Activated CD4-positive, alpha-beta T cell treated with anti-CD3 and anti-CD28 coated beads, Interleukin-2, amount 10 ng/mL, durations not matched to agents 24 days and 14 days (primary cell): ENCODE results near the gene SMARCA5. TPM values are rescaled to one million over a fixed set of nuclear protein-coding genes. Genes with fewer than 3 reads are reported as not detected.

Source experiments
- DNase-seq: peaks from one replicate; pipeline ENCODE4 v3.0.0; 2022
- H3K27ac Mint-ChIP-seq: one replicate; pipeline ENCODE4 v1.8.0; 2022; ENCODE audit warnings: mild to moderate bottlenecking, mixed read lengths
- H3K27me3 Mint-ChIP-seq: one replicate; pipeline ENCODE4 v1.8.0; 2022; ENCODE audit warnings: mixed read lengths
- H3K36me3 Mint-ChIP-seq: one replicate; pipeline ENCODE4 v1.8.0; 2022; ENCODE audit warnings: low read depth, mild to moderate bottlenecking, mixed read lengths
- H3K4me1 Mint-ChIP-seq: one replicate; pipeline ENCODE4 v1.8.0; 2021; ENCODE audit warnings: mixed read lengths
- H3K4me3 Mint-ChIP-seq: one replicate; pipeline ENCODE4 v1.8.0; 2022; ENCODE audit warnings: mild to moderate bottlenecking, moderate library complexity, mixed read lengths
- H3K9me3 Mint-ChIP-seq: one replicate; pipeline ENCODE4 v1.8.0; 2021; ENCODE audit warnings: mixed read lengths
- intact Hi-C: fragments of 100-400 bp; cut with micrococcal nuclease; formaldehyde crosslinking; loops from one replicate; pipeline ENCODE4 v1.15.1; 2023
- total RNA-seq: library from RNA; stranded (reverse); gene quantifications from 2 replicates; pipeline ENCODE4 v1.2.3, GENCODE V29; 2022

SMARCA5 gene
- total RNA-seq, result 59.0 and 60.6 TPM in 2 replicates

- H3K27me3 Mint-ChIP-seq, result peaks cover 14% of the 10 kb centered on the region
- H3K27ac Mint-ChIP-seq, result peak within 1 kb of the TSS; percentile 97
- H3K4me3 Mint-ChIP-seq, result peak within 1 kb of the TSS; percentile 100
- peaks cover 26% of the 10 kb centered on the region for H3K36me3 Mint-ChIP-seq
- peaks cover 25% of the 10 kb centered on the region for H3K4me1 Mint-ChIP-seq
- no peaks in the 10 kb centered on the region for H3K9me3 Mint-ChIP-seq
- intact Hi-C loops, result loop anchor here (1.0 to 10.0 kb wide), 8 partner anchors 45 to 1971 kb away; partner anchors contain the start of genes ABCE1, ANAPC10, GAB1 and INPP4B
- peak; percentile 98 for DNase-seq
Observed at GRCh38 chr4:143513314-143514168, at the start of gene SMARCA5. TSS of gene SMARCA5 (plus strand) at chr4:143513702. CDS start at chr4:143513925, 223 bp downstream.

- DNase-seq, result no peak
- Mint-ChIP-seq H3K4me1 (no peaks in the 10 kb centered on the region), H3K9me3 (no peaks in the 10 kb centered on the region), H3K4me3 (no peak overlapping the region), H3K27ac (no peak overlapping the region), H3K36me3 (no peaks in the 10 kb centered on the region), H3K27me3 (peaks cover 3% of the 10 kb centered on the region)
- intact Hi-C loops, result no loop called here
Observed at GRCh38 chr4:143473334-143474126, 40.0 kb upstream of the SMARCA5 start.

GRCh38 chr4:143477487-143477886 lies 36.0 kb upstream of the SMARCA5 start:
- Mint-ChIP-seq H3K27ac (no peak overlapping the region), H3K4me3 (no peak overlapping the region), H3K36me3 (no peaks in the 10 kb centered on the region), H3K27me3 (peaks cover 7% of the 10 kb centered on the region), H3K9me3 (no peaks in the 10 kb centered on the region), H3K4me1 (no peaks in the 10 kb centered on the region)
- DNase-seq, result no peak
- intact Hi-C loops, result no loop called here

- Mint-ChIP-seq H3K36me3 (no peaks in the 10 kb centered on the region), H3K27ac (no peak overlapping the region), H3K4me1 (no peaks in the 10 kb centered on the region), H3K4me3 (no peak overlapping the region), H3K27me3 (peaks cover 15% of the 10 kb centered on the region), H3K9me3 (no peaks in the 10 kb centered on the region)
- intact Hi-C loops, result no loop called here
- DNase-seq, result no peak
Observed at GRCh38 chr4:143481361-143481760, 32.1 kb upstream of the SMARCA5 start.

- intact Hi-C loops, result loop anchor here (2.0 kb wide), 1 partner anchor 84 kb away; no protein-coding TSS in a partner anchor
- no peaks in the 10 kb centered on the region for H3K9me3 Mint-ChIP-seq
- no peak overlapping the region for H3K4me3 Mint-ChIP-seq
- peak; percentile 65 for DNase-seq
- H3K27ac Mint-ChIP-seq, result no peak overlapping the region
- no peaks in the 10 kb centered on the region for H3K4me1 Mint-ChIP-seq
- H3K36me3 Mint-ChIP-seq, result no peaks in the 10 kb centered on the region
- H3K27me3 Mint-ChIP-seq, result peaks cover 15% of the 10 kb centered on the region
Observed at GRCh38 chr4:143482840-143483239, 30.7 kb upstream of the SMARCA5 start.

GRCh38 chr4:143486314-143486713 lies 27.2 kb upstream of the SMARCA5 start:
- no peaks in the 10 kb centered on the region for H3K4me1 Mint-ChIP-seq
- H3K27ac Mint-ChIP-seq, result no peak overlapping the region
- H3K9me3 Mint-ChIP-seq, result no peaks in the 10 kb centered on the region
- H3K27me3 Mint-ChIP-seq, result peaks cover 10% of the 10 kb centered on the region
- no peak for DNase-seq
- H3K4me3 Mint-ChIP-seq, result no peak overlapping the region
- no peaks in the 10 kb centered on the region for H3K36me3 Mint-ChIP-seq
- intact Hi-C loops, result no loop called here

GRCh38 chr4:143488687-143489086 lies 24.8 kb upstream of the SMARCA5 start:
- peaks cover 14% of the 10 kb centered on the region for H3K27me3 Mint-ChIP-seq
- no peaks in the 10 kb centered on the region for H3K9me3 Mint-ChIP-seq
- no peaks in the 10 kb centered on the region for H3K36me3 Mint-ChIP-seq
- no peaks in the 10 kb centered on the region for H3K4me1 Mint-ChIP-seq
- H3K27ac Mint-ChIP-seq, result no peak overlapping the region
- intact Hi-C loops, result no loop called here
- H3K4me3 Mint-ChIP-seq, result no peak overlapping the region
- DNase-seq, result no peak

GRCh38 chr4:143489106-143489505 lies 24.4 kb upstream of the SMARCA5 start:
- no peak for DNase-seq
- H3K9me3 Mint-ChIP-seq, result no peaks in the 10 kb centered on the region
- no peaks in the 10 kb centered on the region for H3K4me1 Mint-ChIP-seq
- H3K27ac Mint-ChIP-seq, result no peak overlapping the region
- intact Hi-C loops, result no loop called here
- H3K27me3 Mint-ChIP-seq, result peaks cover 15% of the 10 kb centered on the region
- H3K4me3 Mint-ChIP-seq, result no peak overlapping the region
- H3K36me3 Mint-ChIP-seq, result no peaks in the 10 kb centered on the region

- H3K27me3 Mint-ChIP-seq, result peaks cover 4% of the 10 kb centered on the region
- DNase-seq, result no peak
- intact Hi-C loops, result no loop called here
- H3K4me1 Mint-ChIP-seq, result no peaks in the 10 kb centered on the region
- no peak overlapping the region for H3K4me3 Mint-ChIP-seq
- no peaks in the 10 kb centered on the region for H3K36me3 Mint-ChIP-seq
- no peak overlapping the region for H3K27ac Mint-ChIP-seq
- peaks cover 3% of the 10 kb centered on the region for H3K9me3 Mint-ChIP-seq
Observed at GRCh38 chr4:143498021-143498420, 15.5 kb upstream of the SMARCA5 start.

- no peak for DNase-seq
- Mint-ChIP-seq H3K9me3 (peaks cover 3% of the 10 kb centered on the region), H3K4me1 (no peaks in the 10 kb centered on the region), H3K36me3 (no peaks in the 10 kb centered on the region), H3K27me3 (peaks cover 2% of the 10 kb centered on the region), H3K4me3 (no peak overlapping the region), H3K27ac (no peak overlapping the region)
- intact Hi-C loops, result no loop called here
Observed at GRCh38 chr4:143502231-143502630, 11.3 kb upstream of the SMARCA5 start.

- H3K27me3 Mint-ChIP-seq, result peaks cover 27% of the 10 kb centered on the region
- intact Hi-C loops, result no loop called here
- H3K4me1 Mint-ChIP-seq, result no peaks in the 10 kb centered on the region
- no peaks in the 10 kb centered on the region for H3K36me3 Mint-ChIP-seq
- no peak overlapping the region for H3K4me3 Mint-ChIP-seq
- DNase-seq, result no peak
- peaks cover 2% of the 10 kb centered on the region for H3K9me3 Mint-ChIP-seq
- H3K27ac Mint-ChIP-seq, result no peak overlapping the region
Observed at GRCh38 chr4:143506031-143506430, 7.5 kb upstream of the SMARCA5 start.

GRCh38 chr4:143511906-143512305 lies 1.6 kb upstream of the SMARCA5 start:
- Mint-ChIP-seq H3K9me3 (no peaks in the 10 kb centered on the region), H3K27ac (no peak overlapping the region)

GRCh38 chr4:143512978-143513313 lies 556 bp upstream of the SMARCA5 start:
- Mint-ChIP-seq H3K4me3 (peak overlapping the region; percentile 100), H3K27ac (peak overlapping the region; percentile 97), H3K9me3 (no peaks in the 10 kb centered on the region), H3K4me1 (peaks cover 25% of the 10 kb centered on the region), H3K27me3 (peaks cover 19% of the 10 kb centered on the region), H3K36me3 (peaks cover 24% of the 10 kb centered on the region)
- intact Hi-C loops, result loop anchor here (1.0 to 10.0 kb wide), 7 partner anchors 154 to 1972 kb away; partner anchors contain the start of genes ABCE1, ANAPC10, GAB1 and INPP4B
- DNase-seq, result no peak

More at GRCh38 chr4:143511906-143512305, 1.6 kb upstream of the SMARCA5 start:
- DNase-seq, result no peak
- Mint-ChIP-seq H3K27me3 (peaks cover 26% of the 10 kb centered on the region), H3K4me1 (peaks cover 21% of the 10 kb centered on the region), H3K4me3 (no peak overlapping the region), H3K36me3 (peaks cover 16% of the 10 kb centered on the region)
- intact Hi-C loops, result loop anchor here (2.0 to 10.0 kb wide), 3 partner anchors 175 to 1973 kb away; partner anchors contain the start of genes GAB1, INPP4B and SMAD1

GRCh38 chr4:143514169-143514495 lies 630 bp downstream of the SMARCA5 start:
- Mint-ChIP-seq H3K27me3 (peaks cover 10% of the 10 kb centered on the region), H3K4me1 (peaks cover 30% of the 10 kb centered on the region), H3K27ac (peak overlapping the region; percentile 97), H3K36me3 (peaks cover 30% of the 10 kb centered on the region), H3K9me3 (no peaks in the 10 kb centered on the region), H3K4me3 (peak overlapping the region; percentile 100)
- no peak for DNase-seq
- intact Hi-C loops, result loop anchor here (2.0 to 10.0 kb wide), 3 partner anchors 45 to 1971 kb away; partner anchors contain the start of genes INPP4B and SMAD1
